IgD-negative memory B cell (primary cell): ENCODE results near the gene SHROOM2. TPM values are rescaled to one million over a fixed set of nuclear protein-coding genes. Genes with fewer than 3 reads are reported as not detected.

Experiments used
- H3K27ac Mint-ChIP-seq, 3 donors: one replicate each; pipeline ENCODE4 v1.8.0; 2020 to 2022; ENCODE audit warnings: mild to moderate bottlenecking in 3 of 3, mixed read lengths in 3 of 3, moderate library complexity in 1 of 3
- H3K27me3 Mint-ChIP-seq: one replicate; pipeline ENCODE4 v1.8.0; 2021; ENCODE audit warnings: mixed read lengths
- H3K36me3 Mint-ChIP-seq: one replicate; pipeline ENCODE4 v1.8.0; 2020; ENCODE audit warnings: mild to moderate bottlenecking, mixed read lengths
- H3K4me1 Mint-ChIP-seq, 3 donors: one replicate each; pipeline ENCODE4 v1.8.0; 2020 to 2022; ENCODE audit warnings: mixed read lengths in 3 of 3, mild to moderate bottlenecking in 1 of 3
- H3K4me3 Mint-ChIP-seq, 4 donors: one replicate each; pipeline ENCODE4 v1.8.0; 2020 to 2022; ENCODE audit warnings: mild to moderate bottlenecking in 4 of 4, mixed read lengths in 4 of 4, moderate library complexity in 3 of 4
- H3K9me3 Mint-ChIP-seq, 3 donors: one replicate each; pipeline ENCODE4 v1.8.0; 2020 to 2021; ENCODE audit warnings: mixed read lengths in 3 of 3, mild to moderate bottlenecking in 1 of 3
- polyA plus RNA-seq: library from polyadenylated mRNA; unstranded; fragments of 300-500 nt; fragmentation: Illumina TruSeq; gene quantifications from one replicate; pipeline ENCODE4 v1.2.3, GENCODE V29; 2021

SHROOM2 gene
- polyA plus RNA-seq, 1 donor from 2014 or later, result not detected

- Mint-ChIP-seq H3K27me3 (peaks cover 11% of the 10 kb centered on the region), H3K9me3 (peaks cover 0 to 1% (median 0%) of the 10 kb centered on the region in 3 donors), H3K4me1 (peaks cover 0 to 3% (median 0%) of the 10 kb centered on the region in 3 donors), H3K4me3 (no peak overlapping the region), H3K36me3 (no peaks in the 10 kb centered on the region), H3K27ac (no peak overlapping the region)
Observed at GRCh38 chrX:9861711-9862110, 75.5 kb downstream of the SHROOM2 start.

- peaks cover 0 to 1% (median 0%) of the 10 kb centered on the region in 3 donors for H3K9me3 Mint-ChIP-seq
- H3K27me3 Mint-ChIP-seq, result peaks cover 17% of the 10 kb centered on the region
- no peak overlapping the region for H3K27ac Mint-ChIP-seq
- H3K36me3 Mint-ChIP-seq, result no peaks in the 10 kb centered on the region
- H3K4me1 Mint-ChIP-seq, result peaks cover 0 to 3% (median 0%) of the 10 kb centered on the region in 3 donors
- no peak overlapping the region for H3K4me3 Mint-ChIP-seq
Observed at GRCh38 chrX:9862525-9862924, 76.3 kb downstream of the SHROOM2 start.

GRCh38 chrX:9862953-9863352 is 76.7 kb downstream of the SHROOM2 start:
- H3K36me3 Mint-ChIP-seq, result no peaks in the 10 kb centered on the region
- no peak overlapping the region for H3K27ac Mint-ChIP-seq
- H3K9me3 Mint-ChIP-seq, result peaks cover 0 to 1% (median 0%) of the 10 kb centered on the region in 3 donors
- H3K4me1 Mint-ChIP-seq, result peaks cover 0 to 3% (median 0%) of the 10 kb centered on the region in 3 donors
- H3K4me3 Mint-ChIP-seq, result no peak overlapping the region
- H3K27me3 Mint-ChIP-seq, result peaks cover 20% of the 10 kb centered on the region

GRCh38 chrX:9864011-9864410 is 77.8 kb downstream of the SHROOM2 start:
- Mint-ChIP-seq H3K27ac (no peak overlapping the region), H3K4me3 (no peak overlapping the region), H3K9me3 (peaks cover 0 to 1% (median 0%) of the 10 kb centered on the region in 3 donors), H3K4me1 (peaks cover 0 to 3% (median 0%) of the 10 kb centered on the region in 3 donors), H3K27me3 (peaks cover 20% of the 10 kb centered on the region), H3K36me3 (no peaks in the 10 kb centered on the region)

GRCh38 chrX:9865804-9866472 is 79.7 kb downstream of the SHROOM2 start:
- Mint-ChIP-seq H3K4me3 (peak overlapping the region in 1 of 4 donors; percentile 38), H3K27me3 (peaks cover 15% of the 10 kb centered on the region), H3K36me3 (no peaks in the 10 kb centered on the region), H3K9me3 (peaks cover 0 to 4% (median 0%) of the 10 kb centered on the region in 3 donors), H3K4me1 (no peaks in the 10 kb centered on the region), H3K27ac (no peak overlapping the region)

- peaks cover 15% of the 10 kb centered on the region for H3K27me3 Mint-ChIP-seq
- H3K36me3 Mint-ChIP-seq, result no peaks in the 10 kb centered on the region
- no peak overlapping the region for H3K27ac Mint-ChIP-seq
- H3K4me1 Mint-ChIP-seq, result no peaks in the 10 kb centered on the region
- peaks cover 0 to 4% (median 0%) of the 10 kb centered on the region in 3 donors for H3K9me3 Mint-ChIP-seq
- H3K4me3 Mint-ChIP-seq, result peak overlapping the region in 1 of 4 donors; percentile 38
Observed at GRCh38 chrX:9866633-9867032, 80.4 kb downstream of the SHROOM2 start.

- H3K9me3 Mint-ChIP-seq, result peaks cover 0 to 3% (median 0%) of the 10 kb centered on the region in 3 donors
- H3K4me1 Mint-ChIP-seq, result no peaks in the 10 kb centered on the region
- H3K27ac Mint-ChIP-seq, result no peak overlapping the region
- no peak overlapping the region for H3K4me3 Mint-ChIP-seq
- H3K36me3 Mint-ChIP-seq, result no peaks in the 10 kb centered on the region
- H3K27me3 Mint-ChIP-seq, result peaks cover 15% of the 10 kb centered on the region
Observed at GRCh38 chrX:9867226-9867625, 81.0 kb downstream of the SHROOM2 start.

GRCh38 chrX:9867753-9868152 is 81.5 kb downstream of the SHROOM2 start:
- Mint-ChIP-seq H3K9me3 (peaks cover 0 to 3% (median 0%) of the 10 kb centered on the region in 3 donors), H3K27ac (no peak overlapping the region), H3K4me3 (no peak overlapping the region), H3K27me3 (peaks cover 15% of the 10 kb centered on the region), H3K4me1 (no peaks in the 10 kb centered on the region), H3K36me3 (no peaks in the 10 kb centered on the region)

- no peak overlapping the region for H3K4me3 Mint-ChIP-seq
- H3K9me3 Mint-ChIP-seq, result peaks cover 0 to 5% (median 0%) of the 10 kb centered on the region in 3 donors
- no peaks in the 10 kb centered on the region for H3K36me3 Mint-ChIP-seq
- H3K27ac Mint-ChIP-seq, result no peak overlapping the region
- peaks cover 0 to 4% (median 3%) of the 10 kb centered on the region in 3 donors for H3K4me1 Mint-ChIP-seq
- peaks cover 10% of the 10 kb centered on the region for H3K27me3 Mint-ChIP-seq
Observed at GRCh38 chrX:9871701-9872268, 85.6 kb downstream of the SHROOM2 start.

GRCh38 chrX:9873360-9873759 is 87.1 kb downstream of the SHROOM2 start:
- Mint-ChIP-seq H3K27ac (no peak overlapping the region), H3K4me3 (no peak overlapping the region), H3K27me3 (peaks cover 2% of the 10 kb centered on the region), H3K36me3 (no peaks in the 10 kb centered on the region), H3K9me3 (peaks cover 0 to 5% (median 0%) of the 10 kb centered on the region in 3 donors), H3K4me1 (peaks cover 0 to 4% (median 3%) of the 10 kb centered on the region in 3 donors)

GRCh38 chrX:9873952-9874351 is 87.7 kb downstream of the SHROOM2 start:
- H3K27me3 Mint-ChIP-seq, result peaks cover 2% of the 10 kb centered on the region
- no peak overlapping the region for H3K27ac Mint-ChIP-seq
- H3K36me3 Mint-ChIP-seq, result no peaks in the 10 kb centered on the region
- peaks cover 0 to 5% (median 0%) of the 10 kb centered on the region in 3 donors for H3K9me3 Mint-ChIP-seq
- no peak overlapping the region for H3K4me3 Mint-ChIP-seq
- peaks cover 0 to 4% (median 3%) of the 10 kb centered on the region in 3 donors for H3K4me1 Mint-ChIP-seq

- no peak overlapping the region for H3K27ac Mint-ChIP-seq
- peaks cover 0 to 3% (median 0%) of the 10 kb centered on the region in 3 donors for H3K9me3 Mint-ChIP-seq
- no peak overlapping the region for H3K4me3 Mint-ChIP-seq
- peaks cover 0 to 4% (median 3%) of the 10 kb centered on the region in 3 donors for H3K4me1 Mint-ChIP-seq
- no peaks in the 10 kb centered on the region for H3K36me3 Mint-ChIP-seq
- peaks cover 2% of the 10 kb centered on the region for H3K27me3 Mint-ChIP-seq
Observed at GRCh38 chrX:9874483-9874882, 88.3 kb downstream of the SHROOM2 start.

GRCh38 chrX:9875801-9876200 is 89.6 kb downstream of the SHROOM2 start:
- H3K9me3 Mint-ChIP-seq, result peaks cover 0 to 3% (median 0%) of the 10 kb centered on the region in 3 donors
- H3K4me1 Mint-ChIP-seq, result peaks cover 0 to 4% (median 3%) of the 10 kb centered on the region in 3 donors
- no peak overlapping the region for H3K27ac Mint-ChIP-seq
- H3K27me3 Mint-ChIP-seq, result peaks cover 5% of the 10 kb centered on the region
- no peak overlapping the region for H3K4me3 Mint-ChIP-seq
- H3K36me3 Mint-ChIP-seq, result no peaks in the 10 kb centered on the region

- peaks cover 0 to 4% (median 3%) of the 10 kb centered on the region in 3 donors for H3K4me1 Mint-ChIP-seq
- H3K36me3 Mint-ChIP-seq, result no peaks in the 10 kb centered on the region
- H3K9me3 Mint-ChIP-seq, result peaks cover 0 to 3% (median 0%) of the 10 kb centered on the region in 3 donors
- no peak overlapping the region for H3K4me3 Mint-ChIP-seq
- peaks cover 5% of the 10 kb centered on the region for H3K27me3 Mint-ChIP-seq
- H3K27ac Mint-ChIP-seq, result no peak overlapping the region
Observed at GRCh38 chrX:9876201-9876600, 90.0 kb downstream of the SHROOM2 start.

GRCh38 chrX:9878146-9878820 is 92.1 kb downstream of the SHROOM2 start:
- Mint-ChIP-seq H3K27me3 (peaks cover 5% of the 10 kb centered on the region), H3K27ac (no peak overlapping the region), H3K9me3 (peaks cover 0 to 3% (median 0%) of the 10 kb centered on the region in 3 donors), H3K4me3 (no peak overlapping the region), H3K4me1 (peaks cover 0 to 4% (median 3%) of the 10 kb centered on the region in 3 donors), H3K36me3 (no peaks in the 10 kb centered on the region)
